Measurements from ENCODE around the gene CEMP1.

The CEMP1 gene

DNA sequence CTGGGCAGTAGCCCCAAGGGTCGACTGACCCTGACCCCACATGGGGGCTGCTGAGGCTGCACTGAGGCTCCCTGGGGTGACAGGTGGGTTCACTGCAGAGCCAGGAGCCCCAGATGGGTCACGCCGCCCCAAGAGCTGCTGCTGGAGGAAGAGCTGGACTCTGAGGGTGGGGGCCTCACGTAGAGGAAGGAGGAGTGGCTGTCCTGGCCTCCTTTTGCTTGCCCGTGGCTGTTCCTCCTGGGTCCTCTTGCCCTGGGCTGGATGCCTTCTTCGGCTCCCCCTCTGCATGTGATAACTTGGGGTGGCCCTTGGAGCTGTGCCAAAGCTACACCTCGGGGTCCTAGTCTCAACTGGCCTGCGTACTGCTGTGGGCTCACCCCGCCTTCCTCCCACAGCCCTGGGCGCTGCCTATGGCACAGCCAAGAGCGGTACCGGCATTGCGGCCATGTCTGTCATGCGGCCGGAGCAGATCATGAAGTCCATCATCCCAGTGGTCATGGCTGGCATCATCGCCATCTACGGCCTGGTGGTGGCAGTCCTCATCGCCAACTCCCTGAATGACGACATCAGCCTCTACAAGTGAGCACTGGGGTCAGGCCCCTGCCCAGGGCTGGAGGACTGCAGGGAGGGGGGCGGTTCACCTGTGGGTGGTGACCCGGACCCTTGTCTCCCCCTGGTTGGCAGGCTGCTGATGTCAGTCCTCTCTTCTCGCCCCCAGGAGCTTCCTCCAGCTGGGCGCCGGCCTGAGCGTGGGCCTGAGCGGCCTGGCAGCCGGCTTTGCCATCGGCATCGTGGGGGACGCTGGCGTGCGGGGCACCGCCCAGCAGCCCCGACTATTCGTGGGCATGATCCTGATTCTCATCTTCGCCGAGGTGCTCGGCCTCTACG is 12.1 kb downstream of the CEMP1 start:
- DNase-seq: peak; percentile 32

- DNase-seq: peak; percentile 20
Observed at GRCh38 chr16:2517954-2518605, 13.1 kb downstream of the CEMP1 start.

DNA sequence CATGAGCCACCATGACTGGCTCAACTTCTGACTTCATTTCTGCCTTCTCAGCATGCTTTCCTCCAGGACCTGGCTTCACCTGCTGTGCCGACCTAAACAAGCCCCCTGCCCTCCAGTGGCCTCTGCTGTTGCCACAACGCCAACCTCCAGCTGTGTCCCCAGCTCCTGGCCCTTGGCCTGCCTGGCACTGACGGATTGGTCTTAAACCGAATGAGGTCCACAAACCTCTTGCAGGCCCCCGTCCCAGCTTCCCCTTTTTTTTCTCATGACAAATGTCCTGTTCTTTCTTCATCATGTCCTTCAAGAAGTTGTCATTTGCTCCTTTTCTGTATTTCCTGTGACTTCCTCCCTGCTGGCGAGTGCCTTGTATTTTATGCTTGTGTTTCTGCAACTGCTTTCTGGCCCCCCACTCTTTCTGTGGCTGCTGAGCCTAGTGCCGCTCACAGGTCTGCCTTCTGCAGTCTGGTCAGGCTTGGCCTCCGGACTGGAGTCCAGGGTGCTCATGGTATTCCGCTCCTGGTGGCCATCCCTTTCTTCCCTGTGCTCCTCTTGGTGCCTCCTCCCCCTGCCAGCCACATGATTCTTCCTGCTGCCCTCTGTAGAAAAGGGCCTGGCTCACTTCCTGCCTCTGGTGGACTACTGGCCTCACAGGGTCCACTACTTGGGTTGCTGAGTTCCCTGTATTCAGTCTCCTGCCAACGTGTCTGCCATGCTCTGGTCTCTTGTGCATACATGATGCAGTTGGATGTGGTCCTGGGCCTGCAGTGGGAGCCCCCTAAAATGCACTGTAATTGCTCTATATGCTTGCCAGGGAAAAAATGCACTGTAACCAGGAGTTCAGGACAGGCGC is 14.6 kb downstream of the CEMP1 start:
- DNase-seq: peak; percentile 11

DNA sequence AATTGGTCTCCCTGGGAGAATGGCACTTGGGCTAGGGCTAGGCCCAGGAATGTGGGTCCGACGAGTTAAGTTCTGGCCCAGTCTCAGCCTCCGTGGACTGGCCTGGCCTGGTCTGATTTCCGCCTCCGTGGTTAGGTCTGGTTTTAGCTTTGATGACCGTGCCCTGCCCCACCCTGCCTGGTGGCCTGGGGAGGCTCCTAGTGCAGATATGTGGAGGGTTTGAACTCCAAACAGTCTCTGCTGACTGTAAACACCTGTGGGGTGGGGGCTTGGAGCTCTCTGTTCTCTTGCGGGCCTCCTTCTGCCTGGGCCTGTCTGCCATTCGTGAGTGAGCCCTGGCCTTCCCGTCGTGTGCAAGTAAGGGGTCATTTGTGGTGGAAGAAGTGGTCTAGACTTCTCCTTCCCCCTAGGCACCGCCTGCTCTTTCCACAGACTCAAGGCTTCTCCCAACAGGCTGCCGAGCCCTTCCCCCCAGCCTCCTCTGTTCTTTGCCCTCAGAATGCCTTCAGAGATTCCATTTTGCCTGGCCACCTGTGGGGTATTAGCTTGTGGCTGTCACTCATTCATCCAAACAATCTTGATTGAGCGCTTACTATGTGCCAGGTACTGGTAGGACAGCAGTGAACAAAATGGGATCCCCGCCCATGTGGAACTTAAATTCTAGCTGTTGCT is 15.9 kb downstream of the CEMP1 start:
- DNase-seq: no peak

GRCh38 chr16:2514333-2515179 is 16.7 kb downstream of the CEMP1 start:
- DNase-seq: peak; percentile 49

DNA sequence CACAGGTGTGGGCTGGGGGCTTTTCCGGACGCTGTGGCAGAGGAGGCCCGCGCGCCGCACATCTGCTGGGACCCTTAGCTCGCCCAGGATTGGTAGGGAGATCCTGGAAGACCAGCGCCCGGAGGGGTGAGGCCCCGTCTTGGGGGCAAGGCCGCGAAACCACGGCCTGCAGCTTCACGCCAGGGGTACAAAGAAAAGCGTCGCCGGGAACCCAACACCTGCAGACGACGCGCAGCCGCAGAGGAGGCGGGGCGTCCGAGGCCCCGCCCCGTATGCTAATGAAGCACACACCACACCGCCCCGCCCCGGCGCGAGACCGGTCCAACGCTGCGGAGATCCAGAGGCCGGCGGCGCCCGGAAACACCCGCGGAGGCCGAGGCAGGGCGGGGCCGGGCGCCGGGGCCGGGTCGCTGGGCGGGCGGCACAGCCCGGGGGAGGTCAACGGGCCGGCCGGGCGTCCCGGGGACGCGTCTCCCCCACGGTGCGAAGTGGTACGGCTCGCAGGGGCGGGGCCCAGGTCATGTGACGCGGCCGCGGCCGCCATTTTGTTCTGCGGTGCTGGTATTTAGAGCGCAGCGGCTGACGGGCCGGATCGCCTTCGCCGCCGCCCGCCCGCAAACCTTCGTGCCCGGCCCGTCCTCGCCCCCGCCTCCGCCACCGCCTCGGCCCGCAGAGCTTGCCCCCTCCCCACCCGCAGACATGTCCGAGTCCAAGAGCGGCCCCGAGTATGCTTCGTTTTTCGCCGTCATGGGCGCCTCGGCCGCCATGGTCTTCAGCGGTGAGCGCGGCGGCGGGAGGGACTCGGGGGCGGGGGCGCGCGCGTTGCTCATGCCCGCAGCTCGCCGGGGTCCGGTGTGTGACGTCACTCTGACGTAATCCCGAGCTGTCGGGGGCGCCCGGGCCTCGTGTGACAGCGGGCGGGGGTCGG is 17.5 kb downstream of the CEMP1 start, which contains the start of gene ATP6V0C:
TSS of gene ATP6V0C (plus strand) at position 548 of the 928 bp plus-strand sequence. CDS start at position 700, 152 bp downstream.
- peak; percentile 93 for DNase-seq

DNA sequence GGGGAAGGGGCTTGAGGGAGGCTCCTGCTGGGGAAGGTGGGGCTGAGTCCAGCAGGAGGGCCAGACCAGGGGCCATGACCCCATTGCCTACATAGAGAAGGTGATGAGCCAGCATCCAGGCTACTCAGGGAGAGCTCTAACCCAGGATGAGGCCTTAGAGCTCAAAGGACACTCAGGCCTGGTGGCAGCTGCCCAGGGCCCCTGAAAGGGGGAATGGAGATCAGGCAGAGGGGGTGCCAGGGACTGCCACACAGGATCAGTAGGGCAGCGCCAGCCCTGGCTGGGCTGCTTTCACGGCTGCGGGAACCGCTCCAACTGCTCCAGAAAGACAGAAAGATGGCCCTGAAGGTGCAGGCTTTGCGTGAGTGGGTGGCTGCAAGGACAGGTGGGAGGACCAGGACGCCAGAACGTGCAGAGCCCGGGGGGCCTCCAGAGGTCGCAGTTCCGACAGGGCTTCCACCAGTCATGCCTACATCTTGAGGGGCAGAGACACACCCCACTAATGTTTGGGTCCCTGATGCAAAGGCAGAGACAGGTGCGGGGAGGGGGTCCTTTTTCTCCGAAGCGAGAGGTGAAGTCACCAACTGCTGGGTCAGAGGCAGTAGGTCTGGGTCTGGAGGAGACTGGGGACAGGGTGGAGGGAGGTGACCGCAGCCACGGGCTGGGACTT is 18.3 kb downstream of the CEMP1 start:
- DNase-seq: peak; percentile 44

DNA sequence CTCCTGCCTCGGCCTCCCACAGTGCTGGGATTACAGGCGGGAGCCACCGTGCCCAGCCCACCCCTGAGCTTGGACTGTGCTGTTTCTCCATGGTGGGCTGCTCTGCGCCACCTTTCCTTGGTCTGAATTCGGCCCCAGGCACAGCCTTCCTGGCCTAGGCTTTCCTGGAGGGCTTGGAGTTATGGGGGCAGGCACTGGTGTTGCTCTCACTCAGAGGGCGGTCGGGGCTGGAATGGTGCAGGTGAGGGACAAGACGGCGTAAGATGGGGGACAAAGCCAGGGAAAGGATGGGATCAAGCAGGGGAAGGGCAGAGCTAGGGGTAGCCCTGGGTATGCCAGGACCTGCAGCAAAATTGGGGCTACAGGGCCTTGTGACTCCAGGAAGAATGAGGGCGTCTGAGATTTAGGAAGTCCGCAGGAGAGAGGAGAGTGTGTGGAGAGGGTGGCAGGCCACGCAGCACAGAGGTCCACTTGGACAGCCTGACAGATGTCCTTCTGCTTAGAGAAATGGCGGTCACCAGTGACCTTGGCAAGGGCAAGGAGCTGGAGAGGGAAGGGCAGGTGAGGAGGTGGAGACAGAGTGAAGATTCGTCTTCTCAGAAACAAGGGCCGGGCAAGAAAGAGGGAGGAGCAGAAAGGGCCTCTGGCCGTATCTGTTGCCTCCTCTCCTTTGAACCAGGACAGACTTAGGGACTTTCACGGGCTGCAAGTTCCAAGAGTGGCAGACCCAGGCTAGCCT is 19.0 kb downstream of the CEMP1 start:
- peak; percentile 25 for DNase-seq

GRCh38 chr16:2511128-2511800 is 19.9 kb downstream of the CEMP1 start:
- DNase-seq: peak; percentile 62

DNA sequence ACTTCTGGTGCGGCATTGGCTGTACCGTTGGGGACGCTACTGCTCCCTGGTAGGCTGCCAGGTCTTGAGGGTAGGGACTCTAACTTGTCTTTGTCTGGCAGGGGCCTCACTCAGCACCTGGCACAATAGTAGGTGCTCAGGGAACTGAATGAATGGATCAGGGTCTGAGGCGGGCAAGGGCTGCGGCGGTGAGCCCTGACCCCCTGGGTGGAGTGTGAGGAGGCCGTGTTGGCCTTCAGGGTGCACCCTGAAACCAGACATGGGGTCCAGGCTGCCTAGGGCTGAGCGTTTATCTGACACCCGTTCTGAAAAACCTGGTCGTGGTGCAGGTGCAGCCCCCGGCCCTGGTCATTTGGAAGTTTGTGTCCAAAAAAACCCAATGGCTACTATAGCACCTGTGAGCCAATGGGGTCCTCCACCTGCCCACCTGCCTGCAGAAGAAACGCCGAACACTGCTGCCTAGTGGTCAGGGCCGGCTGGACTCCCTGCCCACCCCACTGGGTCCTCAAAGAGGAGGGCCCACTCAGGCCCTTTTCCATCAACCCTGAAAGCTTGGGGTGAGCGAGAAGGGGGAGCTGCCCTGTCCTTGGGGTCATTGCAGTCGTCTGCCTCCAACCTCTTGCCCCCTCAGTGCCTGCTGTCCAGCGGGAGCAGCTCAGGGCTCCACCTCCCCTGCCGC is 22.3 kb downstream of the CEMP1 start:
- DNase-seq: peak; percentile 11

DNA sequence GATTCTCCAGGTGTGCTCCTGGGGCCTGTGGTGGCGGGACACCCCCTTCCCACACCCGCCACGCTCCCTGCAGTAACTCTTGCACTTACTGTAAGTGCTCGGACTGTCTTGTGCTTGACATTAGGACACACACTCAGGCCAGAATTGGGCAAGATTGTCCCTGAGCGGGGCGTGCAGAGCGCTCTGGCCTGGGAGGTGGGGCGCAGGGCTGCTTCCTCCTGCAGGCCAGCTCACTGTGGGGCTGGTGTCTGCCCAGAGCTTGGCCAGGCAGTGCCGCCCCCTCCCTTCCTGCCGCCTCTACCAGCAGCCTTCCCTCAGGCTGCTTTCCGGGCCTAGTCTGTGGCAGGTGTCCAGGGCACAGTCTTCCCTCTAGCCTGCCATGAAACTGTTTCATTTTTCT is 23.5 kb downstream of the CEMP1 start:
- DNase-seq: peak; percentile 23

- peak; percentile 22 for DNase-seq
Observed at GRCh38 chr16:2507052-2507659, 24.1 kb downstream of the CEMP1 start.

DNA sequence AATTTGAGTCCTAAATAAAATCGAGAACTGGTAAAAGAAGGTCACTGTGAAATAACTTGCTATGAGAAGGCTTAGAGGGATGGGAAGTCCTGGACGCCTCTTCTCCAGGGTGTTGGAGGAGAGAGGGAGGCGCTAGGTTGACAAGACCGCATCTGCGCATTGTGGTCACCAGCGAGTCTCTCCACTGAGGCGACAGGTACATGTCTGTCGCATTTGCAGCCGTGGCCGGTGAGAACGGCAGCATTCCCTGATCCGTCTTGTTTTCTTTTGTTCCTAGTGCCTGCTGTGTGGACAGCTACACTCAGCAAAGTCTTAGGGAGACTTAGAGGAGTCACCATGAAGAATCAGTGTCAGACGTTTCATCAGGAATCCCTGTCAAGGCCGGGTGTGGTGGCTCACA is 25.5 kb downstream of the CEMP1 start:
- DNase-seq: peak; percentile 7

DNA sequence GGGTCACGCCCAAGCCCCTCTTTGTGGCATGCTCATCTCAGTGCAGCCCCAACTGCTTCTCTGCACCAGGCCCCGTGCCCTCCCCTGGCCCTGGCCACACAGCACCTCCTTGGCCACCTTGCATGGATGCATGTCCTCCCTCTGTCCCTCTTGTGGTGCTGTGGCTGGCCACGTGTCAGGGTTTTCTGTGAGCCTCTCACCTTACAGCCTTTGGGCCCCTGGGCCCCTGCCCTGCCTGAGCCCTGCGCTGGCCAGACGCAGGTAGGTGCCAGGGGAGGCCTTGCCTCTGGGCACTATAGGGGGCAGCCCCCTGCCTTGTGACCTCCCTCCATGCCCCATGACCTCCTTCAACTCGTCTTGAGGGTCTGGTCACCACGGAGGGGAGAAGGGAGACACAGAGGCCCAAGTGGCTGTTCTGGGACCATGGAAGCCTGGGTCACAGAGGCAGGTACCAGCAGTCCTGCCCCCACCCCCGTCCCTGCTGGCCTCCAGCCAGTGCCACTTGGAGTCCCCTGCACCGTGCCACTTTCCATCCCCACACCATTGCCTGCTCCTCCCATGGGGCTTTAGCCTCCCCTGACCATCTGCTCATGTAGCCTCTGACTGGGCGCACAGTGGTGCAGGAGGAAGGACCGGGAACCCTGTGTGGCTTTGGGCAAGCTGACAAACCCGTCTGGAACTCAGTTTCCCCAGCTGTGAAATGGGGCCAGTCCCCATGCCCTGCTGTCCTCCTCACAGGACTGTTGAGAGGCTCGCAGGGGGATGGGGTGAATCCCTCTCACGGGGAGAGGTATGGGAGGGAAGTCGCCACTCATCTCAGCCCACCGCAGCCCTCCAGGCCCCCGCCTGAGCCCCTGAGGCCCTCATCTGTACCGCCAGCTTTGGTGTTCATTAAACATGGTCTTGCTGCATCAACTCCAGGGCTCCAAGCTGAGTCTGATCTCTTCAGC is 29.0 kb downstream of the CEMP1 start:
- peak; percentile 24 for DNase-seq

DNA sequence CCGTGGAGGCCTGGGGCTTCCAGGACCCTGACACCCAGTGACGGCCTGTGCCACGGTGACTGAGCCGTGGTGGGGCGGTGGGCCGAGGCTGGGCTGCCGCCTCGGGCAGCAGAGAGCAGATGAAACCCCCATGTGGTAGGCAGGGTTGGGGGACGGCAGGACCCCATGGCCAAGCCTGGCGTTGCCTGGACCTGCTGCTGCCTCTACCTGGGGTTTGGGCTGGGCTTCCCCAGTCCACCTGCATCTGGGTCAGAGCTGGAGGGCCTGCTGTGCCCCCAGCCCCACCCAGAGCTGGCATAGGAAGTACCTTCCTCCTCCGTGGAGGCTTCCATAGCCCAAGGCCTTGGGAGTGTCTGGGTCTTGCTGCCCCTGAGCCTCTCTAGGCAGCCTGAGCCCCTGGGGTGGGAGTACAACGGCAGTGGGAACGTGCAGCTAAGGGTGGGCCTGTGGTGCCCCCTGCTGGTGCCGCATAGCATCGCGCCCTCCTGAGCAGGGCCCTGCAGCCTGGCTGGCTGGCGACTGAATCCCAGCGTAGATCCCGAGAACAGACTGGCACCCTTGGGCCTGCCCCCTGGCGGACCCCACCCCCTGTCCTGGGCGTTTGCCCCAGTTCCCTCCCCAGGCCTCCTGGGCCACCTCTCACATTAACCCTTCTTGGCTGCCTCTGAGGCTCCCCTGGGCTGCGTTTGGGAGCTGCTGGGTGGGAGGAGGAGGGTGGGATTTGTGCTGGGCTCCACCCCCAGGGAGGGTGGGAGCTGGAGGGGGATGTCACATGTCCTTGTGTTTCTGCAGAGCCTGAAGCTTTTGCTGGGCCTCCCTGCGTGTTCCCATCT is 30.1 kb downstream of the CEMP1 start:
- DNase-seq: peak; percentile 92
